Measurements from ENCODE around the gene FGF22. TPM values are rescaled to one million over a fixed set of nuclear protein-coding genes. Genes with fewer than 3 reads are reported as not detected.

Gene FGF22
- total and polyA plus RNA-seq, 2 of the 13 experiments (the other 11 are each of a cell fraction or from before 2014, with no cell fraction given): 0.24 TPM; not detected in 1

DNA sequence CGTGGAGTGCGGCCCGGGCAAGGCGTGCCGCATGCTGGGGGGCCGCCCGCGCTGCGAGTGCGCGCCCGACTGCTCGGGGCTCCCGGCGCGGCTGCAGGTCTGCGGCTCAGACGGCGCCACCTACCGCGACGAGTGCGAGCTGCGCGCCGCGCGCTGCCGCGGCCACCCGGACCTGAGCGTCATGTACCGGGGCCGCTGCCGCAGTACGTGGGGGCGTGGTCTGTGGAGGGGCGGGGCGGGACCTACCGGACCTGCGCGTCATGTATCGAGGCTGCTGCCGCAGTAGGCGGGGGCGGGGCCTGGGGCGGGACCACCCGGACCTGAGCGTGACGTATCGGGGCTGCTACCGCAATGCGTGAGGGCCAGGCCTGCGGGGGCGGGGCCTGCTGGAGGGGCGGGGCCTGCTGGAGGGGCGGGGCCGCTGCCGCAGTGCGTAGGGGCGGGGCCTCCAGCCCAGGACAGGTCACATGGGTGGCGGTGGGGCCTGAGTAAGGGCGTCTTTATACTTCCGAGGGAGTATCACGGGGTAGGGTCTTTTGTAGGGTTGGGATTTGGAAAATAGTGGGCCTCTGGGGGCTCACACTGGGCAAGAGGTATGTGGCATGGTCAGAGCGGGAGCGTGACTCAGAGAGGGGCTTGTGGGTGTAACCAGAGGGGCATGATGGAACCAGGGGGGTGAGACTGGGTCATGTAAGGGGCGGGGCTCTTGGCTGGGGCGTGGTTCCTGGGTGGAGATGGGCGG lies 40.8 kb downstream of the FGF22 start (continued):
- TF ChIP-seq, protein P1, sequence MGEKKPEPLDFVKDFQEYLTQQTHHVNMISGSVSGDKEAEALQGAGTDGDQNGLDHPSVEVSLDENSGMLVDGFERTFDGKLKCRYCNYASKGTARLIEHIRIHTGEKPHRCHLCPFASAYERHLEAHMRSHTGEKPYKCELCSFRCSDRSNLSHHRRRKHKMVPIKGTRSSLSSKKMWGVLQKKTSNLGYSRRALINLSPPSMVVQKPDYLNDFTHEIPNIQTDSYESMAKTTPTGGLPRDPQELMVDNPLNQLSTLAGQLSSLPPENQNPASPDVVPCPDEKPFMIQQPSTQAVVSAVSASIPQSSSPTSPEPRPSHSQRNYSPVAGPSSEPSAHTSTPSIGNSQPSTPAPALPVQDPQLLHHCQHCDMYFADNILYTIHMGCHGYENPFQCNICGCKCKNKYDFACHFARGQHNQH (CRISPR knock-in tag; IDR thresholded peaks at IDR 0.05): no peak
- no peak for TF ChIP-seq ZNF780A (CRISPR knock-in tag; IDR thresholded peaks at IDR 0.05)
- TF ChIP-seq, protein P2, sequence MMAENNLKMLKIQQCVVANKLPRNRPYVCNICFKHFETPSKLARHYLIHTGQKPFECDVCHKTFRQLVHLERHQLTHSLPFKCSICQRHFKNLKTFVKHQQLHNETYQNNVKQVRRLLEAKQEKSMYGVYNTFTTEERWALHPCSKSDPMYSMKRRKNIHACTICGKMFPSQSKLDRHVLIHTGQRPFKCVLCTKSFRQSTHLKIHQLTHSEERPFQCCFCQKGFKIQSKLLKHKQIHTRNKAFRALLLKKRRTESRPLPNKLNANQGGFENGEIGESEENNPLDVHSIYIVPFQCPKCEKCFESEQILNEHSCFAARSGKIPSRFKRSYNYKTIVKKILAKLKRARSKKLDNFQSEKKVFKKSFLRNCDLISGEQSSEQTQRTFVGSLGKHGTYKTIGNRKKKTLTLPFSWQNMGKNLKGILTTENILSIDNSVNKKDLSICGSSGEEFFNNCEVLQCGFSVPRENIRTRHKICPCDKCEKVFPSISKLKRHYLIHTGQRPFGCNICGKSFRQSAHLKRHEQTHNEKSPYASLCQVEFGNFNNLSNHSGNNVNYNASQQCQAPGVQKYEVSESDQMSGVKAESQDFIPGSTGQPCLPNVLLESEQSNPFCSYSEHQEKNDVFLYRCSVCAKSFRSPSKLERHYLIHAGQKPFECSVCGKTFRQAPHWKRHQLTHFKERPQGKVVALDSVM (CRISPR knock-in tag; IDR thresholded peaks at IDR 0.05): no peak
- no peak for TF ChIP-seq TP53 (CRISPR knock-in tag; conservative IDR thresholded peaks at IDR 0.05)
- TF ChIP-seq ZNF33A (CRISPR knock-in tag; IDR thresholded peaks at IDR 0.05; ENCODE audit: borderline replicate concordance): no peak
- no peak for TF ChIP-seq SMAD9 (CRISPR knock-in tag; IDR thresholded peaks at IDR 0.05)
- TF ChIP-seq ZMYM2 (CRISPR knock-in tag; IDR thresholded peaks at IDR 0.05): no peak
- no peak for TF ChIP-seq ZNF136 (CRISPR knock-in tag; IDR thresholded peaks at IDR 0.05; ENCODE audit: low read depth)
- TF ChIP-seq, protein P3, sequence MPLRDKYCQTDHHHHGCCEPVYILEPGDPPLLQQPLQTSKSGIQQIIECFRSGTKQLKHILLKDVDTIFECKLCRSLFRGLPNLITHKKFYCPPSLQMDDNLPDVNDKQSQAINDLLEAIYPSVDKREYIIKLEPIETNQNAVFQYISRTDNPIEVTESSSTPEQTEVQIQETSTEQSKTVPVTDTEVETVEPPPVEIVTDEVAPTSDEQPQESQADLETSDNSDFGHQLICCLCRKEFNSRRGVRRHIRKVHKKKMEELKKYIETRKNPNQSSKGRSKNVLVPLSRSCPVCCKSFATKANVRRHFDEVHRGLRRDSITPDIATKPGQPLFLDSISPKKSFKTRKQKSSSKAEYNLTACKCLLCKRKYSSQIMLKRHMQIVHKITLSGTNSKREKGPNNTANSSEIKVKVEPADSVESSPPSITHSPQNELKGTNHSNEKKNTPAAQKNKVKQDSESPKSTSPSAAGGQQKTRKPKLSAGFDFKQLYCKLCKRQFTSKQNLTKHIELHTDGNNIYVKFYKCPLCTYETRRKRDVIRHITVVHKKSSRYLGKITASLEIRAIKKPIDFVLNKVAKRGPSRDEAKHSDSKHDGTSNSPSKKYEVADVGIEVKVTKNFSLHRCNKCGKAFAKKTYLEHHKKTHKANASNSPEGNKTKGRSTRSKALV (CRISPR knock-in tag; IDR thresholded peaks at IDR 0.05): 0 out of 2 replicates have a peak, but pooled peaks have one; percentile 23
- TF ChIP-seq ZNF616 (CRISPR knock-in tag; IDR thresholded peaks at IDR 0.05; ENCODE audit: low read depth): 0 out of 2 replicates have a peak, but pooled peaks have one; percentile 61
- no peak for TF ChIP-seq ZNF577 (CRISPR knock-in tag; IDR thresholded peaks at IDR 0.05; ENCODE audit: borderline replicate concordance, low read depth)
- peak; percentile 31; the same call in 1 of the 2 replicates for TF ChIP-seq ELF3 (CRISPR knock-in tag; IDR thresholded peaks at IDR 0.05)
- no peak for TF ChIP-seq MAFG (CRISPR knock-in tag; IDR thresholded peaks at IDR 0.05)
- no peak for TF ChIP-seq FOXA3 (CRISPR knock-in tag; IDR thresholded peaks at IDR 0.05)
- TF ChIP-seq ZNF556 (CRISPR knock-in tag; IDR thresholded peaks at IDR 0.05; ENCODE audit: borderline replicate concordance): no peak
- TF ChIP-seq SP5 (CRISPR knock-in tag; IDR thresholded peaks at IDR 0.05; ENCODE audit: borderline replicate concordance, low read depth): no peak
- TF ChIP-seq HNRNPK (IDR thresholded peaks at IDR 0.05; ENCODE audit: low read depth, low read length, poor library complexity, severe bottlenecking): no peak
- TF ChIP-seq, protein P4, sequence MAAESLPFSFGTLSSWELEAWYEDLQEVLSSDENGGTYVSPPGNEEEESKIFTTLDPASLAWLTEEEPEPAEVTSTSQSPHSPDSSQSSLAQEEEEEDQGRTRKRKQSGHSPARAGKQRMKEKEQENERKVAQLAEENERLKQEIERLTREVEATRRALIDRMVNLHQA (CRISPR knock-in tag; IDR thresholded peaks at IDR 0.05): no peak
- peak; percentile 56; the same call in 1 of the 2 replicates for TF ChIP-seq KAT7 (CRISPR knock-in tag; IDR thresholded peaks at IDR 0.05; ENCODE audit: borderline replicate concordance)
- TF ChIP-seq NFYB (CRISPR knock-in tag; IDR thresholded peaks at IDR 0.05): no peak
- TF ChIP-seq ZNF749 (CRISPR knock-in tag; IDR thresholded peaks at IDR 0.05; ENCODE audit: borderline replicate concordance): 0 out of 2 replicates have a peak, but pooled peaks have one; percentile 67
- TF ChIP-seq ESRRA (CRISPR knock-in tag; IDR thresholded peaks at IDR 0.05; ENCODE audit: low read depth): no peak
- no peak for TF ChIP-seq KLF9 (CRISPR knock-in tag; IDR thresholded peaks at IDR 0.05; ENCODE audit: low read depth)
